ENCODE results near the gene LASP1NB.
"Not testable (repeated sequence)": the region's sequence is repeated elsewhere in the genome, so short reads cannot be mapped to it uniquely, and the experiment has no call there.

LASP1NB gene

GRCh38 chr17:38959508-38959907 lies 34.1 kb downstream of the LASP1NB start:
- FAIRE-seq (no peak), DNase-seq (ENCODE audit: low spot score) (no peak)

- DNase-seq (ENCODE audit: low spot score) (no peak), FAIRE-seq (no peak)
These were observed 35.0 kb downstream of the LASP1NB start for GRCh38 chr17:38960402-38960801.

- no peak for FAIRE-seq
- no peak for DNase-seq (ENCODE audit: low spot score)
These were observed 36.0 kb downstream of the LASP1NB start for GRCh38 chr17:38961413-38961812.

GRCh38 chr17:38967290-38967738 lies 41.9 kb downstream of the LASP1NB start, which contains the start of gene FBXO47:
Gene FBXO47, minus strand, starts transcription at chr17:38967403. Its CDS starts 4,378 bp downstream, at chr17:38963025.
- FAIRE-seq = no peak
- no peak for DNase-seq (ENCODE audit: low spot score)

GRCh38 chr17:38969281-38969680 lies 43.9 kb downstream of the LASP1NB start:
- FAIRE-seq (no peak), DNase-seq (ENCODE audit: low spot score) (no peak)

- no peak for DNase-seq (ENCODE audit: low spot score)
- no peak for FAIRE-seq
These were observed 44.7 kb downstream of the LASP1NB start for GRCh38 chr17:38970128-38970527.

- no peak for DNase-seq (ENCODE audit: low spot score)
- FAIRE-seq = no peak
These were observed 45.4 kb downstream of the LASP1NB start for GRCh38 chr17:38970804-38971203.

GRCh38 chr17:38976187-38976551 lies 50.8 kb downstream of the LASP1NB start:
- not testable (repeated sequence) for DNase-seq (ENCODE audit: low spot score); FAIRE-seq

- FAIRE-seq (no peak), DNase-seq (ENCODE audit: low spot score) (no peak)
These were observed 52.8 kb downstream of the LASP1NB start for GRCh38 chr17:38978180-38978579.
